Gastrocnemius medialis (tissue), 4 donors: Measurements from ENCODE around the gene SELENOO.

ENCODE experiments used
- POLR2A ChIP-seq, 2 donors: fragments of 450-650 bp; IDR thresholded peaks; one replicate each; pipeline ENCODE4 v1.6.1; 2017; ENCODE audit warnings: antibody characterized with exemption in 2 of 2, mild to moderate bottlenecking in 2 of 2, moderate library complexity in 2 of 2
- TF ChIP-seq, protein P1 (sequence below), 5 experiments: fragments of 450-650 bp in 3 of 5; fragments of 200-600 bp in 2 of 5; sonication (generic) in 2 of 5; IDR thresholded peaks in 4 of 5; conservative IDR thresholded peaks in 1 of 5; 1 replicate in 4 of 5; 2 replicates in 1 of 5; pipeline ENCODE4 v1.5.1; 2016 to 2019; ENCODE audit warnings: antibody characterized with exemption in 5 of 5, mild to moderate bottlenecking in 3 of 5, moderate library complexity in 3 of 5

DNA sequence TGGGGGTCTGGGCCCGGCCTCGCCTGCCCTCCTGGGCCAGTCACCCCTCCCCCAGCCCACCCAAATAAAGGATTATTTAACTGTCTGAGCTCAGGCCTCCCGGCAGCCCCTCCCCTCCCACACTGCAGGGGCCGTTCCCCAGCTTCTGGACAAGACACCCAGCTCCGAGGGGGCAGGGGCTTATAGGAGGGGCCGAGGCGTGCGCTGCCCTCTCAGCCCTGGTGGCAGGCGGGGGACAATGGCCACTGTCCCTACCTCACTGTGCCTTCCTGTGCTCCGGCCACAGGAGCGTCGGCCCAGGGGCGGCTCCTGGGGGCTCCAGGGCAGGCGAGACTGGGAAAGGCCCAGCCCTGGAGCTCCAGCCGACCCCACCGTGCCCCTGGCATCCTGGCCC lies 2.2 kb upstream of the SELENOO start:
- TF ChIP-seq, protein P1, sequence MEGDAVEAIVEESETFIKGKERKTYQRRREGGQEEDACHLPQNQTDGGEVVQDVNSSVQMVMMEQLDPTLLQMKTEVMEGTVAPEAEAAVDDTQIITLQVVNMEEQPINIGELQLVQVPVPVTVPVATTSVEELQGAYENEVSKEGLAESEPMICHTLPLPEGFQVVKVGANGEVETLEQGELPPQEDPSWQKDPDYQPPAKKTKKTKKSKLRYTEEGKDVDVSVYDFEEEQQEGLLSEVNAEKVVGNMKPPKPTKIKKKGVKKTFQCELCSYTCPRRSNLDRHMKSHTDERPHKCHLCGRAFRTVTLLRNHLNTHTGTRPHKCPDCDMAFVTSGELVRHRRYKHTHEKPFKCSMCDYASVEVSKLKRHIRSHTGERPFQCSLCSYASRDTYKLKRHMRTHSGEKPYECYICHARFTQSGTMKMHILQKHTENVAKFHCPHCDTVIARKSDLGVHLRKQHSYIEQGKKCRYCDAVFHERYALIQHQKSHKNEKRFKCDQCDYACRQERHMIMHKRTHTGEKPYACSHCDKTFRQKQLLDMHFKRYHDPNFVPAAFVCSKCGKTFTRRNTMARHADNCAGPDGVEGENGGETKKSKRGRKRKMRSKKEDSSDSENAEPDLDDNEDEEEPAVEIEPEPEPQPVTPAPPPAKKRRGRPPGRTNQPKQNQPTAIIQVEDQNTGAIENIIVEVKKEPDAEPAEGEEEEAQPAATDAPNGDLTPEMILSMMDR (IDR thresholded peaks at IDR 0.05 in 4 of 5, conservative IDR thresholded peaks at IDR 0.05 in 1 of 5), result no peak
- TF ChIP-seq POLR2A (IDR thresholded peaks at IDR 0.05), result no peak
